Activated CD8-positive, alpha-beta memory T cell treated with anti-CD3 and anti-CD28 coated beads, Interleukin-2, amount 50 U/mL, for 1 hour (primary cell): Measurements from ENCODE around the gene SMAD5.

Source experiments
- DNase-seq: peaks from one replicate; pipeline ENCODE4 v3.0.0-alpha.2; 2020; ENCODE audit errors: extremely low read depth

The SMAD5 gene

DNA sequence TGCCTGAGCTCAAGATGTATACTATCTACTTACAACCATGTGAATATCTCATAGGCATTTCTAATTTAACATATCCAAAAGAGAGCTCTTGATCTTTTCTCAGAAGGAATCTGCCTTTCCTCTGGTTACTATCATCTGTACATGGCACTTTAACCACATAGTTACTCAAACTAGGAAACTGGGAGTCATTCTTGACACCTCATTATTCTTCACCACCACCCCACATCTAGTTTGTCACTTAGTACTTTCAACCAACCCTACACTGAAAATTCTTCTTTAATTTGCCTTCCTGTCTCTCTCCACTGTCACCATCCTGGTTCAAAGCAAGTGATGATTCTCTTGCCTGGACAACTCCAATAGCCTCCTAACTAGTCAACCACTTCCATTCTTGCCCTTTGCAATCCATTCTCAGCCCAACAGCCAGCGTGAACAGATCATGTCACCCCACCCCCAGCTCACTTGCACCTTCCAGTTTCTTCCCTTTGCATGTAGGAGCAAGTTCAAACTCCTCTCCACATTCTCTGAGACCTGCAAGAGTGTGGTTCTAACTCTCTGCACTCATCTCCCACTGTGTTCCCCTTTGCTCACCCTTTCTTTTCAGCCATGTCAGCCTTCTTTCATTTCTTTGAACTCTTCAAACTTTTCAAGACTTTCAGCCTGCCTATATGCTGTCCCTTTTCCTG, 17.3 kb upstream of the SMAD5 start:
- DNase-seq: no peak

GRCh38 chr5:136120529-136120928, 12.1 kb upstream of the SMAD5 start:
- no peak for DNase-seq

DNA sequence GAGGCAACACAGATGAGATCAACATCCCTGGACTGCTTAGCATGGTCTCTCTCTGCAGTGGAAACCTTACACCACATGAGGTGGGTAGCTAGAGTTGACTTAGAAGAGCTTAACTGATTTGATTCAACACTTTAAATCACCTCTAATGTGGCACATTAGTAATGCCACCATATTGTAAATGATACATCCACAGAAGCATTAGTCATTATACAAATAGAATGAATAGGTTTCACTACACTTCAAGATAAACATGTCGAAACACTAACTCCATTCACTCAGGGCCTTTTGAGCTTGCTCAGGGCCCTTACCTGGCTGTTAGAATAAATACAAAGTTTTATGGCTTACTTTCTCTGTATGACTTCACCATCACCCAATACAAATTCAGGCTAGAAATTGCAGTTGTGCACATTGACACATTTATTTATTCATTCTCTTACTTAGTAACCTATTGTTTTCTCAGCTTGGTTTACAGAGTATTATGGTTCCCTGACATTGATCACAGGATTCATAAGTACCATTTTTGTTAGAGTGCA, 9.3 kb upstream of the SMAD5 start:
- no peak for DNase-seq

DNA sequence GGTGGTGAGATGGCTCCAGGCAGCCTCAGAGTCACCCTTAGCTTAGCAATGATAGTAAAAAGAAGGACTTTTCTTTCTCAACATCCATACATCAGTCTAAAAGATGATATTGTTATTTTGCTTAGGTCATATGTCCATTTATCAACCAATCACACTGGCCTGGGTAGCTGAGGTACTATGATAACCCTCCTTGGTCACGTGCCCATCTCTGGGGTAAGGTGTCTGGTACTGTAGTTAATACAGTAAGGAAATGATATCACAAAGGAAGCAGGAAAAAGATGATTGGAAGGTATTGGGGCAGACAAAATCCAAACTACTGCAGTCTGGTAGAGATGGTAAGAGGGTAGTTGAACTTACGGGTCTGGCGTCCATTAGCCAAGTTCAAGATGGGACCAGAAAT, 5.1 kb upstream of the SMAD5 start:
- DNase-seq: no peak

- no peak for DNase-seq
Measured at GRCh38 chr5:136128481-136128880, 4.2 kb upstream of the SMAD5 start.

DNA sequence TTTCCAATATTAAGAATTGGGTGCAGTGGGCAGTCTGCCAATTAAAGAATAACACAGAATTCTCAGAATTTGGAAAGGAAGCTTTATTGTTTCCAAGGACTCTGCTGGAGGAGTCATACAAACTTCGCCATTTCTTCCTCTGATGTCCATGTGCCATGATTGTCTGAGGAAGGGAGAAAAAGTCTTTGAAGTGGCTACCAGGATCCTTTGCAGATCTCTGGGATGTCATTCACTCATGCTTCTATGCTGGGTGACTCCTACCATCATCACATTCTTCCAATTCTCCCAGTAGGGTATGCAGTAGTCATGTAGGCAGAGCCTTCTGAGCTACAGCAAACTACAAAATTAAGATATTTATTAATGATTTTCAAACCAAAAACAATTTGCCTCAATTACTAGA, 3.2 kb upstream of the SMAD5 start:
- DNase-seq: no peak

GRCh38 chr5:136130581-136130980, 2.1 kb upstream of the SMAD5 start:
- no peak for DNase-seq

GRCh38 chr5:136132087-136132486, 558 bp upstream of the SMAD5 start:
- no peak for DNase-seq

DNA sequence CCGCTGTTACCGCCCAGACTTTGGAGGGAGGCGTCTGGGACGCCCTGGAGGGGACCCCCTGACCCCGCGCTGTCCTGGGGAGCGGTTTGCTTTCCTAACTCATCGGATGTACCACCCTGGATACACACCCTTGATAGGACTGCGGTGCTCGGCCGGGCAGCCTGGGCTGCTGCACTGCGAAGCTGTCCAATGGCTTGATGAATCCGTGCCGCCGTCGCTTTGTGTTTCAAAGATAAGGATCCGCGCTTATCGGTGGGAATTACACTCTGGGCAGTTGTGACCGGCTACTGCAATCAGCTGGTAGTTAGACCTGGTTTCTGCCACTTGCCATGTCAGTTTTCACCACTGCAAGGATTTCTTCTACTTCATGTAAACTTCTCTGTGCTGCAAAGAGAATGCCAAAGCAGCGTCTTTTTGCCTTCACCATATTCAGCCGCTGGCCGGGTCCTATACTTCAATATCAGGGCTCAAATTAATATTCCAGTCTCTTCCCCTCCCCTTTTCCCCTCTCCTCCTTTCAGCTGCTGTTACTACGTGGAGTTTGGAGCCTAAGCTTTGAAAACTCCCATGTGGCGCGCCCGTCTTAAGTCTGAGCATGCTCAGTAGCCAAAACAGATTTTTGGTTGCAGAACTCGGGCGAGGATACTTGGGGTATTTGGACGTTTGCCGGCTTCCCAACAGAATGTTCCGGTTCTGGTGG, 727 bp downstream of the SMAD5 start:
- DNase-seq: no peak

GRCh38 chr5:136133922-136134379, 1.3 kb downstream of the SMAD5 start:
- DNase-seq: no peak

- DNase-seq: no peak
Measured at GRCh38 chr5:136134653-136135052, 2.0 kb downstream of the SMAD5 start.

DNA sequence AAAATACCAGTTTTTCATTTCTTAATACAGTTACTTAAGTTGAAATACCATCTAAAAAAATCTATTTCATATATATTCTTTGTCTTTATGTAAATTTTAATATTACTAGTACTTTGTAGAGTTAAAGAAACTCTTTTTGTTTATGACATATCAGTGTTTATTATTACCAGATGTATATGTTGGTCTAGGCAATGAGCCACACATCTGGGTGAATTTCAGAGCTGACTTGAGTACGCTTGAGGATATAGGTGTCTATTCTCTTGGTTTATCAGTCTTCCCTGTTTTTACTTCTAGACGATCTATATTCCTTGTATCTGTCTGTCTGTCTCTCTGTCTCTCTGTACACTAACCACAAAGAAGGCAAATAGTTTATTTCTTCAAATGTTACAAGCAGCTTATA, 2.9 kb downstream of the SMAD5 start:
- DNase-seq: no peak

DNA sequence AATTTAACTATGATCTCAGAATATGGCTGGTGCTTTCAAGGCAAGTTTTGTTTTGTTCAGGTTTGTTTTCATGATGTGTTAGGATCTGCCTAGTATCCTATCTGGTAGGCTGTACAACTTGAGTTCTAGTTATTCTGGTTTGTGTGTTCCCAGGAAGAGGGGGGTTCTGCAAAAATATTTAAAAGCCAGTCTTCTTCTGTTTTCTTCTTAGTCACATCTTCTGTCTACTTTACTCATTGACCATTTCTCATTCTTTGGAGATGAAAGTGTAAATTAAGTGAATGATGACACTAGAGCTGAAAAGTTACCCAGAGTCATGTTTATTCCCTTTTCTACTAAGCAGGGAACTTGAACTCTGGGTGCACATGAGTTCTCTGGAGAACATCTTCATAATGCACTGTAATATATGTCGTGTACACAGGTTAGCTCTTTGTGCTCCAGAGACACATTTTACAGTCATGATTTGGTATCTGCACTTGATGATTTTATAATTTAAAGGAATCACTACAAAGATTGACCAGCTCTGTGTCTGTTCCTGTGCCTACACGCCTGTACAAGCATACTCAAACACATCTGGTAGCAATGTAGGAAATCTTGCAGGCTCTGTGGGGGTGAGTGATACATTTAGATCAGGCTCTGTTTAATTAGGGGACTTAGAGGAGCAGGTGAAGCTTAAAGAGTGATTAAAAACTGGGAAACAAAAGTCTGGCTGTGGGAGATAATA, 5.0 kb downstream of the SMAD5 start:
- DNase-seq: no peak

GRCh38 chr5:136141561-136141960, 8.9 kb downstream of the SMAD5 start:
- DNase-seq: no peak

DNA sequence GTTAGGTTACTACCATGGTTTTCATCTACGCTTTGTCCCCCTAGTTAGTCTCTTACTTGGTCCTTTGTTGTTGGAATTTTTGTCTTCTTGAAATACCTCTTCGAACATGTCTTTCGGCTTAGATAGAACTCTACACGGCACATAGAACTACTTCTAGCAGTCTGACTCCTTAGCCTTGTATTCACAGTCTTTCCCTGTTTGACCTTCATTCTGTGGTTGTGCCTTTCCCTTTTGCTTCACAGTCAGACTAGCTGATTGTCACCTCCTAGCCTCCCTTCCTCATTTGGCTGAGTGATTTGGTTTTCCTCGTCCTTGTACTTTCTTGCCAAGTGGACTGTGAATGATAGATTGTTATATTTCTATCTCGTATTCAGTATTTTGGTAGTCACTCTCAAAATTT, 10.7 kb downstream of the SMAD5 start:
- no peak for DNase-seq

GRCh38 chr5:136143763-136144162, 11.1 kb downstream of the SMAD5 start:
- no peak for DNase-seq

GRCh38 chr5:136145030-136145429, 12.4 kb downstream of the SMAD5 start:
- no peak for DNase-seq

GRCh38 chr5:136146201-136146600, 13.6 kb downstream of the SMAD5 start:
- DNase-seq: no peak

- no peak for DNase-seq
Measured at GRCh38 chr5:136147632-136148031, 15.0 kb downstream of the SMAD5 start.

DNA sequence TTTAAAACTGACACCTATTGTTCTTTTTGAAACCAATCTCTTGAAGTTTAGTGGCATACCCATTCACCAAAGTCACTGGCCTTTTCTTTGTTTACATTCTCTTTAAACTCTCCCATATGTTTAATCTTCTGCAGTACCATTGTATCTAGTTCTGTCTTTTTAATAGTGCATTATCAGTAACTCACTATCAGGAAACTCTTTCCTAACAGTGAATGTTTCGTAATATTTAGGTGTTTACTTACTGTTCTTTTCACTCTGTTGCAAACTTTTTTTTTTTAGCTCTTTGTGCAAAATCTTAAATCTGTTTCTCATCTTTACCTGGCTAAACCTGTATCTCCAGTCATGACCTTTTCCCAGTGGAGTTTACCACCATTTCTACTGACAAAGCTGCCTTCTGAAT, 17.2 kb downstream of the SMAD5 start:
- DNase-seq: no peak

DNA sequence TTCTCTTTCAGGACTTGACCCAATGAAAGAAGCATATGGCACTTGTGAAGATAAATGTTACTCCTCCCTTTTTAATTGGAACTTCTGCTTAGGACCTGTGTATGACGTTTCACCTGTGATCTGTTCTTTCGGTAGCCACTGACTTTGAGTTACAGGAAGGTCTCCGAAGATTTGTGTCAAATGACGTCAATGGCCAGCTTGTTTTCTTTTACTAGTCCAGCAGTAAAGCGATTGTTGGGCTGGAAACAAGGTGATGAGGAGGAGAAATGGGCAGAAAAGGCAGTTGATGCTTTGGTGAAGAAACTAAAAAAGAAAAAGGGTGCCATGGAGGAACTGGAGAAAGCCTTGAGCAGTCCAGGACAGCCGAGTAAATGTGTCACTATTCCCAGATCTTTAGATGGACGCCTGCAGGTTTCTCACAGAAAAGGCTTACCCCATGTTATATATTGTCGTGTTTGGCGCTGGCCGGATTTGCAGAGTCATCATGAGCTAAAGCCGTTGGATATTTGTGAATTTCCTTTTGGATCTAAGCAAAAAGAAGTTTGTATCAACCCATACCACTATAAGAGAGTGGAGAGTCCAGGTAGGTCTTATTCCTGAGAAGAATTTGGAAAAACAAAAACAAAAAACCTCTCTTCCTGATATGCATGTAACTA, 21.1 kb downstream of the SMAD5 start:
- DNase-seq: no peak

- DNase-seq: no peak
Measured at GRCh38 chr5:136155078-136155477, 22.4 kb downstream of the SMAD5 start.
